GM21515 (cell line): ENCODE data around the gene CDH9.
"Not testable (repeated sequence)": the region's sequence is repeated elsewhere in the genome, so short reads cannot be mapped to it uniquely, and the experiment has no call there.

Source experiments
- ATAC-seq: cut with Tn5 transposase; IDR thresholded peaks from one replicate; pipeline ENCODE4 v1.9.1; 2021; ENCODE audit not compliant: unreplicated experiment

Gene CDH9

DNA sequence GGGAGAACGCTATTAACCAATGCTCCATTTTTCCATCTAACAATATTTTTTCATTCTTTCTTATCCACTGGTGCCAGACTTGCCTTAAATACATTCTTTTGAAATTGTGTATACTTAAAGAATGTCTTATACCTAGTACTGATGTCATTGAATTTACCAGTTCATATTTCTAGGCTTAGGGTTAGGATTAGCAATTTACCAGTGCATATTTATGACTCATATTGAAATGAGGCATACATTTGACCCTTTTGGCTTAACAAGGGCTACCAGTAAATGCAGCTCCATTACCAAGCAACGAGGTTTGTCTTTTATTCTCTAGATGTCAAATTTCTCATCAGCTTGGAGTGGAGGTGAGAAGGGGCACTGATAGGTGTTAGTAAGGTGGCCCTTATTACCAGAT, 89.5 kb downstream of the CDH9 start:
- ATAC-seq = no peak

DNA sequence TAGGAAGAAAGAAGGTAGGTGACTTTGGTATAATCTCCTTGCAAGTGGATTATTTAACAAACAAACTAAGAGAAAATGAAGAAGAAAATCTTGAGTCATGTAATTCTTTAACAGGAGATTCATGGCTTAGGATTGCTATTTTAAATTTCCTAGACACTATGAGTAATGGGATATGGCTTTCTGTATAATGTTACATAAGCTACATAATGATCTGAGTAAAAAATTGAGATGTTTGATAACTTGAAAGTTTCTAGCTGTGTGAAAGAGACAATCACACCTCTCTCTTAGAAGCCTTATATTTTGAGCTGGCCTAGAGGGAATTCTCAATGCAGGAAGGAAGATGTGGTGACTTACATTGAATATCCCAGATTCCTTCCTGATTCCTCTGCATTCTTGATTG, 92.5 kb downstream of the CDH9 start:
- no peak for ATAC-seq

DNA sequence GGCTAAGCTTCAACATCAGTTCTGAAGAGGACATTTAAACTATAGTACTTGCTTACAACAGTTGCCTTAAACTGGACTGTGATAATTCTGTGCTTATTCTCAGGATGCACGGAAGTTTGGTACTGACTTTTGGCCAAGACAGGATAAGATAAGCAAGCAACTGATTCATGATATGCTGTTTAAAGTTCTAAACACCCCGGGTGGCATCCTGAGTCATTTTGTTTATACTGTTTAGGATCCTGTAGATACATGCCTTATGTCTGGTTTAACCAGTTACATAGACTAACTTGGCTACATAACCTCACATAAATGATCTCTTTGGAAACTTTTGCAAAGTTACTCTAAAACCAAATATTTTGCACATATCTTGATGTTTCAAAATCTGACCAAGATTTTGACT, 95.9 kb downstream of the CDH9 start:
- ATAC-seq = no peak

DNA sequence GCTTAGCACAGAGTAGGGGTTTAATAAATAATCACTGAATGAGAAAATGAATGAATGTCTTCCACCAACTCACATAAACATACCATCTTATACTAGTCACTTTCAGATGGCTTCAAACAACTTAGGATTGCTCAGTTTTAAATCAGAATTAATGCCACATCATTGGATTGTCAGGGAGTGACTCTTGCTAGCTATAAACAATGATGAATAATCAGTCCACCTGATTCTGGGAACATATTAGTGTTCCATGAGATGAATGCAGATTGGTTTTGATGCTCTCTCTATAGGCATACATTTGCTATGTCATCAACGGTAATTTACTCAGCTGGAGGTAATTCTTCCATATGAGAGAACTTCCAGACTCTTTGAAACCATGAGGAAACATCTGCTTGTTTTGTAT, 97.4 kb downstream of the CDH9 start:
- ATAC-seq = no peak

DNA sequence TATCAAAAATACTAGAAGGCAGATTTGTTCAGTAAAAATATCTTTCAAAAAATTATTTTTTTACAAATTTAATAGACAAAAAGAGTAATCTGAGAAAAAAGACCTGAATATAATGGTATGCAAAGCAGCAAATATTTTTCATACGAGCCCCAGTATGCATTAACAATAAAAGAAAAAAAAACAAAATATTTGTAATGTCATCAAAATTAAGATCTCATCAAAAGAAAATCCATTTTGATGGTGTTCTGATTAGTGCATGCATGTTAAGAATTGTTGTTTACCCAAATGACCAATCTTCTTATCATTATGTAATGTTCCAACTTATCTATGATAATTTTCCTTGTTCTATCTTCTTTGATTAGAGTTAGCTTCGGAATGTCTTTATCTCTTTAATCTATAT, 106.1 kb downstream of the CDH9 start:
- no peak for ATAC-seq

DNA sequence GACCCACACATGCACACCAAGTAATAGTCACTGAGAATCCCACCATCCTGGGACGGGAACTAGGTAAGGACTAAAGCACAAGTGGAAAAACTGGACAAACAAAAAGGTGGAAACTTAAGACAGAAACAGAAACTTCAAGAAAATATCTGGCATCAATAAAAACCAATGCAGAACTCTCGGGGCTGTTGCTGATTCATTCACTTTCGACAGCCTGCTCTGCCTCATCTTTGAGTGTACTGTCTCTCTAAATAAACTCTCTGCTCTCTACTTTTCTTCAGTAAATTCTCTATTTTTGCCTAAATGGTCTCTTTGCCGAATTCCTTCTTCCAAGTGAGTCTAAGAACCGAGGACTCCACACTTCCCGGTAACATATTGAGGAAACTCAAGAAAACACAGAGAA, 116.9 kb downstream of the CDH9 start:
- no peak for ATAC-seq

DNA sequence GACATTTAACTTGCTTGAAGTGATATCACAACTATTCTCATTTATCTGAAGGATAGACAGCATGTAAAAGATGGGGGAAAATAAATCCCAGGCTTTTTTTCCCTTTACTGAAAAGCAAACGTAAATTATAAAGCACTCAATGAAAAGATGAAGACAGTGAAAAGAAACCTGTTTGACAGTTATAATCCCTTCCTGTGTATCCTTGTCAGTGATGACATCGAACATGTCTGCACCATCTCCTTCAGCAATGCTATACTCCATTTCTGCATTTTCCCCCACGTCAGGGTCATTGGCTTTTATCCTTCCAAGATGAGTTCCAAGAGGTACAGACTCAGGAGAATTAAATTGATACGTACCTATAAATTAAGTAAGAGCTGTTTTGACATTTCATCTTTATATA, 134.9 kb downstream of the CDH9 start:
- no peak for ATAC-seq

DNA sequence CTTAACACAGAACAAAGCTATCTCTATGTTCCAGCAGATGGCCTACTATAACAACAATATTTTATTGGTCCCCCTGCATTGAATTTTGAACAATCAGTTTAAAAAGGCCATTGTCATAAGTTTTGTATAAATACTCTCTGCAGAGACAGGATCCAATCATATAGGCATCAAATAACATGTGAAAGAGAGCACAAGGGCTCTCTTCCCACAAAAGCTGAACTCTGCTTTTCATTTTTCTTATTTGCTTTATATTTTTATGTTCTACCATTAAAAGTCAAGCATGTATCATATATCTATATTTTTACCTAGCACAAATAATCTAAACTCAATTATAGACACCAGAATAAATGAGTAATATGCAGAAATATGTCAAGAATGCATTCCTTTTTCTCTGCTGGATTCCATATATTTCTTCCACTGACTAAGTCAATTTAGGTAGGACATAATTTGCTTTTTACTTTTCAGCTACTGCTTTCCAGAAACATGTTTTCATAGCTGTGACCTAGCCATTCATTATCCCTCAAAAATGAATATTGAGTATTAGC, 143.6 kb downstream of the CDH9 start:
- no peak for ATAC-seq

DNA sequence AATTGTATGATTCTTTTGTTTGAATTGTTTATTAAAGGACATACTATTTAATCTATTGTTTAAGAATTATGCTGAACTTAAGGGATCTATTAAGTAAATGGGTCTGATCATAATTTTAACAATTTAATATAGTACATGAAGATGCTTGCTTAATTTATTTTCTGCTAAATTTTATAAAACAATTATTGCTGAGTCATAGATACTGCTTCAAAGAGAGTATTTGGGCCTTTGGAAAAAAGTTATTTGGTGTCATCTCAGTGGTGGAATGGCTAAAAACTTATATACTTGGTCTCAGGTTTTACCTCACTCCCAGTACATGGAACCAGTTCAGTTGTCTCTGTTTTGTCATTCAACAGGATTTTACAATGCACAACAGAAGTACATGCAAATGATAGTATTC, 145.3 kb downstream of the CDH9 start:
- no peak for ATAC-seq

DNA sequence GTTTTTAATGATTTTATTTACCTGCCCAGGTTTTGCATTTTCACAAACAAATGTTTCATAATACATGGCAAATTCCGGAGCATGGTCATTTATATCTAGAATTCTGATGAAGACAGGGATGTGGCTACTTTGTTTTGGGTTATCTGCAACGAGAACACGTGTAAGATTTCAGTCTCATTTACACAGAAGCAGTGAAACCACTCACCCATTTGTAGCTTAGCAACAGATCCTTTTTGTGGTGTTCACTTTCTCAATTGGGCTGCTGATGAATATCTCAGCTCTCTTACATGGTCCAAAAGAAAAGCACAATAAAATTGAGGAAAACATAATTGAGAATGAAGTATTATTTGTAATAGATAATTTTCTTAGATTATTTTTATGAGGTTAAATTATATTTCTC, 148.6 kb downstream of the CDH9 start:
- no peak for ATAC-seq

DNA sequence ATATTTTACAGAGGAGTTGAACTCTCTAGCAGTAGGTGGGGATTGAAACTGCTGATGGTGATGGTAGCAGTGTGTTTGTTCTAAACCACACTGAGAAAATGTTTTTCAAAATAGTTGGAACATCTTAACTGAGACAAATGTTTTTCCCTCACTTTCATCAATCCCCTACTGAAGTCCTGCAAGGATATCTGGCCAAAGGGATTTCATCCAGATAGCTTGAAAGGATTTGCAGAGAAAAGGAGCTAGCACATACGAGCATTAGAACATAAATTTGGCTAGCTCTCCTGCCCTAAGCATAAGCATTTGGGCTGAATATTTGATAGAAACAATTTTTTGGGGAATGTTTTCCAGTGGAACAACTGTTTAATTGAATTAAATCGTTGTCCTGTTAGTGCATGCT, 153.9 kb downstream of the CDH9 start:
- no peak for ATAC-seq

DNA sequence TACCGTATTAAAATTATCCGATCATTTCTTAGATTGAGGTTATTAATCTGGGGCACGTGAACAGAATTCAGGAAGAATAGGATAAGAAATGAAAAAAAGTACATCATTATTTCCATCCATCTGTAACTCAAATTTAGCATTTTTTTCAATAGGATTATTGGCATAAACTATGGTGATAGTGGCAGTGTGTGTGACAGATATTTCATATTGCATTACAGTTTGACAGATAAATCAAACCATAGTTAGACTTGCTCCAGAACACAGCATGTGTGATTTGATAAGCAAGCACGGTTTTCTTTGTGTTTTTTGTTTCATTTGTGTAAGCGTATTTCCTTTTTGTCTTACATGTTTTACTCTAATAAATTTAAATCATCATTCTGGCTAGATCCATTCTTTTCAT, 155.0 kb downstream of the CDH9 start:
- no peak for ATAC-seq

DNA sequence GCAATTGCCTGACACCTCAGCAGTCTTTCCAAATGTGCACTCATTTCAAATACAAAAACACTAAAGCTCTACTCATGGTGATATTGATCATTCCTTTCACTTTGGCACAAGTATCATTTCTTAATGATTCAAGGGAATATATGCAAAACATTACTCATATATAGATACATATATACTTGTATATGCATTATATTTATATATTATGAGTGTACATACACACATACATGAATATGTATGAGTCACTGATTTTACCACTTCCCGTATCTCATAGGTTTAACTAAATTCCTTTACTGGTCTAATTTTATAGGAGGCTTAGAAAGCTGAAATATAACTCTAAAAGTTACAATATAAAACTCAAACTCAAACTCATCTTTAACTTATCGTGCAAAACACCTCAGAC, 156.5 kb downstream of the CDH9 start:
- ATAC-seq = no peak

DNA sequence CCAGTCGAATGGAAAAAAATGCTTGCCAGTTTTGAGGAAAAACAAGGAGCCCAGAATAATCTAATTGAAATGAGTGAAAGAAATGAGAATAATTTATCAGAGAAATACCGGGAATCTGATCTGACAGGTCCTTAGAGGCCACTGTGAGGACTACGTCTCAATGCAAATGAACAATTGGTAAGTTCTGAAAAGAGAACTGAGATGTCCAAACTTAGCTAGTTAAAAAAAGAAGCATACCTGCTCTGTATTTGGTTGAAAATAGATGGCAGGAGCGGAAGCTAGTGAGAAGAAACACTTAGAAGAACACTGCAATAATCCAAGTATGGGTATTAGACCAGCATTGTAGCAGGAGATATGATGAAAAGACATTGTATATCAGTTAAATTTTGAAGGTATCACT, 161.2 kb downstream of the CDH9 start:
- ATAC-seq = no peak

DNA sequence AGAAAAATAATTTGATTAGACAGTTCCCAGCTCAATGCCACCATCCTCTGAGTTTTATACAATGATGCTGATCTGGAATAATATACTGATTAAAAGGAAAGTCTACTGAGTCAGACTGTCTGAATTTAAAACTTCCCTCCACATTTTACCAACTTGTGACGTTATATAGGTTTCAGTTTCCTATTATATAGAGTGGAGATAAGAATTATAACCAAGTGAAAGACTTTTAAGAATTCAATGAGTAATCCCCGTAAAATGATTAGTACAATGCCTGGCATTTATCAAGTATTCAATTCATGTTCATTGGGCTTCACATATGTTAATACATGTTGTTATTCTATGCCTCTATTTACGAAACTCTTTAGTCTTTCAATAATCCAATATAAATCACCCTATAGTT, 166.0 kb downstream of the CDH9 start:
- ATAC-seq = no peak

DNA sequence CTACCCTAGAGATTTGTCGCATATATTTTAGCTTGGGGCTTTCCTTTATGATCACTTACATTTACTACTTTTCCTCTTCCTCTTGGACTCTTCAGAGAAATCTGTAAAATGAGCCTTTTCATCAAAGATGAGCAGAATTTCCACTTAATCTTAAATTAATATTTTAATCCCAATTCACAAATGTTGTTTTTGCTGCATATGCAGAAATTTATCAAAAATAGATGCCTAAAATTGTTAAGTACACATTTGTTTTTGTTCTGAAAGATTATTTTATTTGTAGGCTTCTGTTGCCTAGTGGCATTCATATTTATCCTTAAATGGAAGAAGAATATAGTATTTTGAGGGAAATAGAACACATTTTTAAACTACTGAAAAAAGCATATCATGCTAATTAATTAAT, 168.6 kb downstream of the CDH9 start:
- ATAC-seq = no peak

DNA sequence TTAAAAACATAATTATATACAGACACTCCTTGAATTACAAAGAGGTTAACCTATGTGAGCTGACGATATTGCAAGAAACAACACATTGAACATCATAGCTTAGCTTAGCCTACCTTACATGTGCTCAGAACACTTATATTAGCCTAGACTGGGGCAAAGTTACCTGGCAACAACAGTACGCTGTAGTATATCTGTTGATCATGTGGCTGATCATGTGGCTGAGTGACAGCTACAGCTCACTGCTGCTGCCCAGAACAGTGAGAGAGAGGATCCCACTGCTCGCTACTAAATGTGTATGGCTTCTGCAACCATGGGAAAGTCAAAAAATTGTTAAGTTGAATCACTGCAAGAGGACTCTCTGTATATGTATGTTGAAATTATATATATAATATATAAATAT, 169.9 kb downstream of the CDH9 start:
- no peak for ATAC-seq

DNA sequence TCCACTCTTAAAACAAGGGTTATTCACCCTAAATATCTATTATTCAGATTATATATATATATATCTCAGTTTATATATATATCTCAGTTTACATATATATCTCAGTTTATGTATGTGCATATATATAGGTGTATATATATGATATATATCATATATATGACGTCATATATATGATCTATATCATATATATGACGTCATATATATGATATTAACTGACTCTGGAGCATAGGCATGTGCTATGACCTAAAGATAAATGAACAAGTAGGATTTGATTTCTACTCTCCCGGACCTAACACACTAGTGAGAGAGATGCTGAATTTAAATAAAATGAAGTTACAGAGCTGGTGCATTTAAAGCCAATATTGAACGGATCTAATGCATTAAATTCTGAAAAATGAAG, 174.3 kb downstream of the CDH9 start:
- no peak for ATAC-seq

DNA sequence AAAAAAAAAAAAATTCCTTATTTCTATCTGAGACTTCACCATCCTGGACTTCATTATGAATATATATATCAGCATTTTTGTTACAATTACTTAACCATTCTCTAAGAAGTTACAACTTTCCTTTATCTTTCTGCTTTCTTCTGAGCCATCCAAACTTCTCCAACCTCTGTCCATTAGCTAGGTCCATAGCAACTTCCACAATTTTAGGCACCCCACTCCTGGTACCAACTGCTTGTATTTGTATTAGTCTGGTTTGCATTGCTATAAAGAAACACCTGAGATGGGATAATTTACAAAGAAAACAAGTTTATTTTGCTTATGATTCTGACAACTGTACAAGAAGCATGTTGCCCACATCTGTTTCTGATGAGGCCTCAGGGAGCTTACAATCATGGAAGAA, 182.1 kb downstream of the CDH9 start:
- no peak for ATAC-seq

DNA sequence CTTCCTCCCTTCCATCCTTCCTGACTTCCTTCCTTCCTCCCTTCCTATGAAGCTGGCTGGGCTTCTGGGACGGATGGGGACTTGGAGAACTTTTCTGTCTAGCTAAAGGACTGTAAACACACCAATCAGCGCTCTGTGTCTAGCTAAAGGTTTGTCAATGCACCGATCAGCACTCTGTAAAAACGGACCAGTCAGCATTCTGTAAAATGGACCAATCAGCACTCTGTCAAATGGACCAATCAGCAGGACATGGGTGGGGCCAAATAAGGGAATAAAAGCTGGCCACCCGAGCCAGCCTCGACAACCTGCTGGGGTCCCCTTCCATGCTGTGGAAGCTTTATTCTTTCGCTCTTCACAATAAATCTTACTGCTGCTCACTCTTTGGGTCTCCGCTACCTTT, 185.9 kb downstream of the CDH9 start:
- ATAC-seq = not testable (repeated sequence)

DNA sequence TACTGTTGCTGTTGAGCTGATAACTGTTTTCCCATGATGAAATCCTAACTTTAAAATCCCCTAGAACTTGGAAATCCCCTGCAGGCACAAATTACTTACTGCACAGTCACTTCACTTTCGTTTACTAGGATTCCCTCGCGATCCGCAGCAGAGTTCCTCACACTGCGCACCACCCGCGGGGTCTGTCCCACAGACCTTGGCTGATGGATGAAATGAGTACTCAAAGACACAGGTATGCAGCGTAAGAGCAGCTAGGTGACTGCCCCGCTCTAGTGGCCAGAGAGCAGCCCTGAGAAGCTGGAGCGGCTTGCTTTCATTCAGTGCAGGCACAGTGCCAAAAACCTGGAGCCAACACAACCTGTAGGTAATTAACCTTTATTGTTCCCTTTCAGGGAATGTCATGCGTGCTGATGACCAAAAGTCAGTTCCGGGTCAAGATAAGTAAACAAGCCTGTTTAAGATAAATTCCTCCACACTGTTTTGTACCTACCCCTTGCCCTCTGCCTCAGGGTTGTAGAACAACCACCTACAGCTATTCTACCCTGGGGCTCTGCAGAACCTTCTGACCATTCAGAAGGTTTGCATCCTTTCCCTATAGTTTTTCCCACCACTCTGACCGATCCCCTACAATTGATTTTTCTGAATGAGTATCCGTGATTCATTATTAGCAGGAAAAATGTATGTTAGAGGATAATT, 191.2 kb downstream of the CDH9 start:
- ATAC-seq = no peak

DNA sequence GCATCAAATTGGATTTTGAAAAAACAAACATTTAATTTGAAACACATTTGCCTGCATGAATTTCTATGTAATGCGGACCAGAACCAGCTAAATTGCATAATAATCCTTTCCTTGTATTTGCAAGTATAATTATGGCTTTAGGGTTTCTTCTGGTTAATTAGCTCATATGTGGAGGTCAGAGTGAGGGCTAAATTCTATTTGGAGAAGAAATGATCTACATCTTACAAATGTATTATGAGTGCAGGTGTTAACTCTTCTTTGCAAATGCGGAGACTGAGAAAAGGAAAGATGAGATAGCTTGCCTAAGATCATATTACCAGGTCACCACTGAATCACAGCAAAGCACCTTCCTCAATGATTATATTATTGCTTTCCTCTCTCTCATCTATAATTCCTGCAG, 194.7 kb downstream of the CDH9 start:
- no peak for ATAC-seq

DNA sequence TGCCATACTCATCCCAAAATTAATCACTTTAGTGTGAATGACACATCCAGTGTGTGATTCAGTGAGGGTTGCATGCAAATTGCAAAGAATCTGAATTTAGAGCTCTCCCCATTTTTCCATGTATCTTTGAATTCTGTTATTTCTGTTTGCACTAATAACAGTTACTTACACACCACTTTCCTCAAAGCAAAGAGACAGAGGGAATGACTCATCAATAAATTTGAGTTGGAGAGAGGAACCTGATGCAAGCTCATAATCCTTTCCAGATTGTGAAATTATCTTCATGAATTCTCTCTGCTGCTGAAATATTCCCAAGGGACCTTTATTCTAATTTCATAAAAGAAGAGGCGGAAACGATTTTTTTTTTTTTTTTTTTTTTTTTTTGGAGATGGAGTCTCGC, 204.8 kb downstream of the CDH9 start:
- ATAC-seq = no peak
